Left lung (tissue), 10 donors: ENCODE measurements around the gene TPST1. TPM values are rescaled to one million over a fixed set of nuclear protein-coding genes. Genes with fewer than 3 reads are reported as not detected.

ENCODE experiments used
- ATAC-seq: fragments of 200-7000 bp; cut with Tn5 transposase; one replicate; pipeline ENCODE4 v1.9.1; 2020; ENCODE audit warnings: moderate library complexity
- DNase-seq, 4 donors: peaks; one replicate each; pipeline ENCODE4 v3.0.0-alpha.2; 2013 to 2020
- H3K27ac ChIP-seq, 2 donors: fragments of 200-600 bp; sonication (generic) in 1 of 2; one replicate each; pipeline versions ENCODE4 v1.5.0 to v1.8.0; 2020 to 2021
- H3K27me3 ChIP-seq, 2 donors: fragments of 200-600 bp; sonication (generic) in 1 of 2; one replicate each; pipeline versions ENCODE4 v1.5.0 to v1.8.0; 2020 to 2021
- H3K36me3 ChIP-seq, 2 donors: fragments of 200-600 bp; sonication (generic) in 1 of 2; one replicate each; pipeline versions ENCODE4 v1.5.0 to v1.8.0; 2020 to 2021
- H3K4me1 ChIP-seq, 2 donors: fragments of 200-600 bp; one replicate each; pipeline ENCODE4 v1.8.0; 2021
- H3K4me3 ChIP-seq, 2 donors: fragments of 200-600 bp; sonication (generic) in 1 of 2; one replicate each; pipeline versions ENCODE4 v1.5.0 to v1.8.0; 2020 to 2021; ENCODE audit warnings: mild to moderate bottlenecking in 1 of 2
- H3K9me3 ChIP-seq, 2 donors: fragments of 200-600 bp; sonication (generic) in 1 of 2; one replicate each; pipeline versions ENCODE4 v1.5.0 to v1.8.0; 2020 to 2021
- CTCF ChIP-seq, 2 donors: fragments of 200-600 bp; sonication (generic) in 1 of 2; IDR thresholded peaks; one replicate each; pipeline versions ENCODE4 v1.5.0 to v1.8.0; 2021; ENCODE audit warnings: antibody characterized with exemption in 2 of 2
- intact Hi-C, 2 donors: fragments of 100-400 bp; cut with DNase I; formaldehyde crosslinking; loops; one replicate each; pipeline versions ENCODE4 v1.11.2 to v1.14.2; 2022
- polyA plus RNA-seq, 6 donors: library from polyadenylated mRNA; unstranded; fragments of 120-200 nt; gene quantifications; one replicate each; pipeline ENCODE4 v1.2.1, GENCODE V29; 2013; ENCODE audit not compliant: insufficient read length in 6 of 6
- total RNA-seq, 2 donors: library from RNA; stranded (reverse); fragmentation: NEBNext Ultra II Directional; extraction: Animal tissue kit (Norgen Biotek cat#: 25700); gene quantifications; one replicate each; pipeline ENCODE4 v1.2.1, GENCODE V29; 2021
- donor health status: DM: no; HTN: yes; CAD: no.
- donor health status: DM: no; HTN: no; CAD: no.

Gene TPST1
- total and polyA plus RNA-seq, 8 donors, result 30.5 to 64.1 (median 50.4) TPM

GRCh38 chr7:66344166-66344565 is 139.0 kb downstream of the TPST1 start:
- ATAC-seq (no peak), DNase-seq (peak in 1 of 4 donors; percentile 63)
- peaks cover 3 to 13% of the 10 kb centered on the region in 2 donors for H3K4me1 ChIP-seq
- H3K4me3 ChIP-seq, result no peak overlapping the region
- H3K9me3 ChIP-seq, result peaks cover 0 to 9% of the 10 kb centered on the region in 2 donors
- H3K27ac ChIP-seq, result no peak overlapping the region
- TF ChIP-seq CTCF (IDR thresholded peaks at IDR 0.05), result no peak
- no peaks in the 10 kb centered on the region for H3K36me3 ChIP-seq
- intact Hi-C loops, result no loop called here
- no peaks in the 10 kb centered on the region for H3K27me3 ChIP-seq

- H3K27ac ChIP-seq, result peak overlapping the region; percentile 36 to 83
- ATAC-seq (peak; percentile 28), DNase-seq (no peak)
- H3K4me1 ChIP-seq, result peaks cover 9 to 37% of the 10 kb centered on the region in 2 donors
- no peaks in the 10 kb centered on the region for H3K9me3 ChIP-seq
- no peak for TF ChIP-seq CTCF (IDR thresholded peaks at IDR 0.05)
- no peaks in the 10 kb centered on the region for H3K36me3 ChIP-seq
- intact Hi-C loops, result no loop called here
- no peak overlapping the region for H3K4me3 ChIP-seq
- H3K27me3 ChIP-seq, result no peaks in the 10 kb centered on the region
Observed at GRCh38 chr7:66348531-66348930, 143.4 kb downstream of the TPST1 start.

GRCh38 chr7:66348959-66349358 is 143.8 kb downstream of the TPST1 start:
- Histone ChIP-seq H3K4me3 (no peak overlapping the region), H3K4me1 (peaks cover 9 to 37% of the 10 kb centered on the region in 2 donors), H3K27ac (peak overlapping the region; percentile 36 to 83), H3K27me3 (no peaks in the 10 kb centered on the region), H3K9me3 (no peaks in the 10 kb centered on the region), H3K36me3 (peaks cover 0 to 1% of the 10 kb centered on the region in 2 donors)
- no peak for DNase-seq
- TF ChIP-seq CTCF (IDR thresholded peaks at IDR 0.05), result no peak
- intact Hi-C loops, result no loop called here
- peak; percentile 75 for ATAC-seq

GRCh38 chr7:66352071-66352470 is 146.9 kb downstream of the TPST1 start:
- Histone ChIP-seq H3K4me3 (no peak overlapping the region), H3K27me3 (no peaks in the 10 kb centered on the region), H3K36me3 (peaks cover 0 to 8% of the 10 kb centered on the region in 2 donors), H3K9me3 (no peaks in the 10 kb centered on the region), H3K27ac (no peak overlapping the region), H3K4me1 (peaks cover 9 to 37% of the 10 kb centered on the region in 2 donors)
- DNase-seq, result peak in 1 of 4 donors; percentile 21
- intact Hi-C loops, result no loop called here
- TF ChIP-seq CTCF (IDR thresholded peaks at IDR 0.05), result no peak
- peak; percentile 75 for ATAC-seq

- DNase-seq, result no peak
- Histone ChIP-seq H3K4me3 (no peak overlapping the region), H3K27me3 (no peaks in the 10 kb centered on the region), H3K27ac (no peak overlapping the region), H3K9me3 (no peaks in the 10 kb centered on the region), H3K4me1 (peaks cover 9 to 31% of the 10 kb centered on the region in 2 donors), H3K36me3 (peaks cover 0 to 8% of the 10 kb centered on the region in 2 donors)
- no peak for TF ChIP-seq CTCF (IDR thresholded peaks at IDR 0.05)
- ATAC-seq, result no peak
- intact Hi-C loops, result no loop called here
Observed at GRCh38 chr7:66353547-66353946, 148.4 kb downstream of the TPST1 start.
